A549 (cell line): ENCODE data around the gene SNTG2.

Source experiments
- ESRRA ChIP-seq: fragments of 150-350 bp; IDR thresholded peaks from 2 replicates; pipeline ENCODE4 v1.6.1; 2014; ENCODE audit warnings: mild to moderate bottlenecking, low read length, borderline replicate concordance
- HEYL ChIP-seq: fragments of 250-450 bp; sonication (Bioruptor Pico); IDR thresholded peaks from 2 replicates; pipeline ENCODE4 v1.8.0; 2021; ENCODE audit warnings: mild to moderate bottlenecking, moderate library complexity
- POLR2A ChIP-seq: IDR thresholded peaks from 2 replicates; pipeline ENCODE4 v1.6.1; 2012; ENCODE audit warnings: mild to moderate bottlenecking, low read length
- TP53 ChIP-seq: fragments of 250-450 bp; sonication (Bioruptor Pico); IDR thresholded peaks from 2 replicates; pipeline ENCODE4 v1.5.0; 2021; ENCODE audit warnings: mild to moderate bottlenecking, moderate library complexity
- ZFP36 ChIP-seq: fragments of 450-650 bp; IDR thresholded peaks from 2 replicates; pipeline ENCODE4 v1.6.1; 2014; ENCODE audit warnings: borderline replicate concordance; ENCODE audit not compliant: partially characterized antibody

- TF ChIP-seq HEYL (CRISPR knock-in tag) = no peak
- no peak for TF ChIP-seq ZFP36
- TF ChIP-seq TP53 (CRISPR knock-in tag) = no peak
- TF ChIP-seq ESRRA = no peak
- no peak for TF ChIP-seq POLR2A
Measured at GRCh38 chr2:1134629-1135028, 184.0 kb downstream of the SNTG2 start.
